NCI-H2196 treated with DMSO at 0.1 percent for 48 hours (cell line): ENCODE data around the gene TGFB3.

Source experiments
- DNase-seq: peaks from one replicate; lab custom pipeline; 2025; ENCODE audit not compliant: unreplicated experiment; lab: John Stamatoyannopoulos, UW

The TGFB3 gene

GRCh38 chr14:75987201-75987970 is 5.6 kb upstream of the TGFB3 start:
- no peak for DNase-seq

GRCh38 chr14:75986439-75986765 is 4.6 kb upstream of the TGFB3 start:
- no peak for DNase-seq

GRCh38 chr14:75985618-75986438 is 4.0 kb upstream of the TGFB3 start, which contains the start of gene IFT43:
IFT43 (plus strand) TSS chr14:75985763; CDS start chr14:75985787, 24 bp downstream.
- peak; percentile 23 for DNase-seq

- DNase-seq: peak; percentile 24
Measured at GRCh38 chr14:75984674-75985073, 2.9 kb upstream of the TGFB3 start.

GRCh38 chr14:75983019-75983358 is 1.2 kb upstream of the TGFB3 start:
- no peak for DNase-seq

DNA sequence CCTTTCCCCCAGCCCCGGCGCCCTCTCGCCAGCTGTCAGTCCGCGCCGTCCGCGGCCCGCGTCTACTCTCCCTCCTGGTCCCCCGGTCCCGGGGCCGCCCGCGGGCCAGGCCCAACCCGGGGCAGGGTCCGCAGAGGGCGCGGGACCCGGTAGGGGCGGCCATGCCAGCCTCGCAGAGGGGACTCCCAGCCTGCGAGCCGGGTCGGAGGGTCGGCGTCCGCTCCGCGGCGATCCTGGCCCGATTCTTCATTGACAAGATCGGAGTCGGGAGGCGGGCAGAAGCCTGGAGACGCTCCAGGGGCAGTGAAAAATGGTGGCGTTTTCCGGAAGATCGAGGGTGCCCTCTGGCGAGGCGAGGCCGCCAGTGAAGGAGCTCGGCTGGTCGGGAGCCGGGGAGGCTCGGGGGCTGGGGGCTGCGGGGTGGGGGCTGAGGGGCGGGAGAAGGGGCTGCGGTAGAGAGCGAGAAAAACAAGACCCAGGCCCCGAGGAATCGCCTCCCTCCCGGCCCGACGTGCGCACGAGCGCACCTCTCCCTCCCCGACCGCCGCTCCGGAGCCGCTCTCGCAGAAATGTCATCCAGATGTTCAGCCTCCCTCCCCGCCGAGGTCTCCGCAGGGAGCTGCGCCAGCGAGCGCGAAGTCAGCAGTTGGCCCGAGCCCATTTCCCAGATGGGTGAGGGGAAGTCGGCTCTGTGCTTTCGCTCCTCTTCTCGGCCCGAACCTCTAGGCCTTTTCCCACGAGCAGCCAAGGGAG is 647 bp upstream of the TGFB3 start:
- peak; percentile 68 for DNase-seq

DNA sequence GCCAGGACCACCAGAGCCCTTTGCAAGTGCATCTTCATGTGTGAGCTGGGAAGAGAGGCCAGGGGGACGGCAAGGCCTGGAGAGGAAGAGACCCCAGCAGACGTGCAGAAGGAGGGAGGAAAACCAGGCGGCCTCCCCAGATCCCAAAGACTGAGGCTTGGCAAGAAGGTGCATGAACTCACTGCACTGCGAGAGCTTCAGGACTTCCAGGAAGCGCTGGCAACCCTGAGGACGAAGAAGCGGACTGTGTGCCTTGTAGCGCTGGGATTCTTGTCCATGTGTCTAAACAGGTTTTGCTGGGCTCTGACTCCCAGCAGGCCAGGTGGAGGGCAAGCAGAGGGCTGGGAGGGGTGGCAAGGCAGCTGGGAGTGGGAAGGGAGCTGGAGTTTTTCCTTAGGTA is 939 bp downstream of the TGFB3 start:
- DNase-seq: no peak

DNA sequence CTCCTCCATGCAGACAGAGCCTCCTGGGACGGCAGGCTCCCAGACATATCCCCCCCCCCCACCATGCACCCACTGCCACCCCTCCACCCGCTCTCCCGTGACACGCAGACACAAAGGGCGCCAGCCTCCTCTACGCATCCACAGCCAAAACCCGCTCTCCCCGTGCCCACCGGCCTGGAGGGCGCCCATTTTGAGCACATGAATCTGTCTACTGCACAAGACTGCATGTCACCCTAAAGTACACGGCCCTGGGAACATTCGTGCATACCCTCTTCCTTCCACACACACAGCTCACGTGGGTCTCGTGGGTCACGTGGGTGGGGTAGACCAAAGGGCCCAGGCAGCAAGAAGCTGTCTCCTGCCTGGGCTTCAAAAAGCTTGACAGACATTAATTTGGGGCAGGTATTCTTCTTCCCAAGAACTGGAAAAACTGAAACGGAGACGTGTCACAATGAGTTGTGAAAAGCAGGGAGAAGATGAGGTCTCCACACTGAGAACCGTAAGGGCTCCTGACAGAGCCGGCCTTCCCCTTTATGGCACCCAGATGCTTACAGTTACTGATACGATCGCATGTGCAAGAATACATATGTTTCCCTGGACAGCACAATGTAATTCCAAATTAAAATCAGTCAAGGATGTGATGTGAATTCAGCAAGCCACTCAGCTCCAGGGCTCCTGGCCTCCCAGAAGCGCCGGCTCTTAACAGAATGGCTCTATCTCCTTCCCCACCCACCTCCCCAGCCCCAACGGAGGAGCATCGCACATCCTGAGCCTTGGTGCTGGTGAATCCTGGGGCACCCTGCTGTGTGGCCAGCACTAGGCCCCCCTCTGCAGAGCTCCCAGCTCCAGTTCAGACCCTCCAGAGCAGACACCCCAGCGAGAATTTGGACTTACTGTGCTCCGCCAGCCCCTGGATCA is 1.9 kb downstream of the TGFB3 start:
- DNase-seq: no peak

- DNase-seq: no peak
Measured at GRCh38 chr14:75979071-75979571, 2.7 kb downstream of the TGFB3 start.

DNA sequence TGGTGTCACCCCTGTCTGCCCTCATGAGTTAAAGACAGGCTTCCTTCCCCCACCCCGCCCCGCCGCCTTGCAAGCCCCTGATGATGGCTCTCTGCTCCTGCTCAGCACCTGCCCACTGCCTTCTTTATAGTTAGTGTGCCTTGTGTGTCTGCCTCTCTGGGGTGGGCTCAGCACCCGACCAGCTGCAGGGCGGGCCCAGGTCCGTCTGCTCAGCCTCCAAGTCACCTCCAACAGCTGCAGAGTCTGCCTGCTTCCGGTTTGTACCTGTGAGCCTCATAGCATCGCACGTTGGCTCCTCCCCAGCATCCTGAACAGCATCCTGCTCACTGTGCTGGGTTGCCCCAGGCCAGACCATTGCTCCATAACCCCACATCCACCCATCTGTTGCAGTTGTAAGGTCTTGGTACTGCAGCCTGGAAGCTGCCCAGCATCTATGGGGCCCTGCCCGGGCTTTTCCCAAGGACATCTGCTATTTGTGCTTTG is 3.5 kb downstream of the TGFB3 start:
- DNase-seq: no peak

DNA sequence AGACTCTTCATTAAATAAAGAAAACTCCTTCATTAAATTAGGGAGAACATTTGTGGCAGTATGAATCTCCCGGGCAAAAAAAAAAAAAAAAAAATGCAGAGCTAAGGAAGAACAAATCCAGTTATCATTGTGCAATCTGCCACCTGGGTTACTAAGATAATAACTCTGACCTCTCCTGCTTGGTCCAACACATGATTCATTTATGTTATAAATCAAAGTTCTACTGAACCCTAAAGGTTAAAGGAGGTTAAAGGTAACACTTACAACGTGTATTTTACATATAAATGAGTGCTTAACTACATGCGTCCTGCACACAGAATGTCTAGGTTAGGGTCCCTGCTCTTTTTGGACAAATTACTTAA is 4.2 kb downstream of the TGFB3 start:
- DNase-seq: no peak

DNA sequence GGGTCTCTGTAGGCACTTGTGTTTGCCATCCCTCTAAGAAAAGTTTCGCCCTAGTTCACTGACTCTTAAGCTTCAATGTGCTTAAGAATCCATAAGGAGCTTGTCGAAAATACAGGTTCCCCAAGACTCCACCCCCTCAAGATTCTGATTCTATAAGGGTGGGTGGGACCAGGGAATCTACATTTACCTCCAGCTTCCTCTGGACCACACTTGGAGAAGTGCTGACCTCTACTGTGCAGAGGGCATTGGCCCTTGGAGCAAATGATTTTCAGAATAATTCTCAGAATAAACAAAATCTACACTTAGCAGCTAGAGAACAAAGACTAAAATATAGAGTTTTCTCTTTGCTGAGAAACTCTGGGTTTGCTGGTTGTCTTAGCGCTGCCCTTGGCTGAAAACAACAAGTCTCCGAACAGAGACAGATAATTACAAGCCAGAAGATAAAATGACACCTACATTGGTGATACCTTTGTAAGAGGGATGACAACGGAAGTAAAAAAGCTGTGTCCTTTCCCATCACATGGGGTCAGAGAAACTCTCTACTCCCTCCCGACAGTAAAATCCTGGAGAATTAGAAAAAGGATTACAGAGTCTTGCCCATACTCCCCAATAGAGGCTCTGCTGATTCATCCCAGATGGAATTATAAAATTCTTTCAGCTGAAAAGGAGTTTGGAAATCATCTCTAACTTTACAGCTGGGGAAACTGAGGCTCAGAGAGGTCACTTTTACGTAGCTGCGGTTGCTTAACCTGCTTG is 4.8 kb downstream of the TGFB3 start:
- no peak for DNase-seq

DNA sequence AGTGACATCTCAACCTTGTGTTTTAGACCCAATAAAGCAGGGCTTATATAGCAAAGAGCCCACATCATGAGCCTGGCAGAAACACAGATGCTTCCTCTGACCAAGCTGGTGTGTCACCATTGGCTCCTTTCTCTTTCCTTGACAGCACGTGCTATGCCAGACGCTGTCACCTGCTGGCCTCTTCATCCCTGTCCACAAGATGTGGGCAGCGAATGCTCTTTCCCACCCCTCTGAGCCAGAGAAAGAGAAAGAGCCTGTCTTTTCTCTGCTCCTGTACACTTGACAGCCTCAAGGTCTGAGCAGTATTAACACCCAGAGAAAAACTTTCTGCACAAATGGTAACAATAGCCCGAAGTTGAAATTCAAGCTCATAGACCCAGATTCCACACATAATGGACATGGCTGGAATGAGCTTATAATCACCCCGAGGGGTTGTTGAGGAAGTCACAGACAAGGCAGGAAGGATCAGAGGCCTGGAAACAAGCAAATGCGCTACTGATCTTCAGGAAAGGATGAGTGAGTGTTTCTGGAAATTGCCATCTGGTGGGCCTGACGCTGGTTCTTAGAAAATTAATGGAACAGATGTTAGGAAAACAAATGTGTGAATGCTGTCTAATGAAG is 8.9 kb downstream of the TGFB3 start:
- DNase-seq: no peak

DNA sequence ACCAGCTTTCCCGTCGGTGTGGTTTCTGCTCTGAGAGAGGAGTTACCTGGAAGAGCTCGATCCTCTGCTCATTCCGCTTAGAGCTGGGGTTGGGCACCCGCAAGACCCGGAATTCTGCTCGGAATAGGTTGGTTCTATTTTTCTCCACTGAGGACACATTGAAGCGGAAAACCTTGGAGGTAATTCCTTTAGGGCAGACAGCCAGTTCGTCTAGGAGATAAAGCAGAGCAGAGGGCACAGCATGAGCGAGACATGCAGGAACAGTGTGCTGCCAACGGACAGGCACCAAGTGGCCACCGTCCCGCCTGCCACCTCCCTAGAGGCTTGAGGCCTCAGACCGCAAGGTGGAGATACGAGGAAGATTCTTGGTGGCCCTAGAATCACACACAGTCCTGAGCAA is 10.3 kb downstream of the TGFB3 start:
- DNase-seq: no peak

DNA sequence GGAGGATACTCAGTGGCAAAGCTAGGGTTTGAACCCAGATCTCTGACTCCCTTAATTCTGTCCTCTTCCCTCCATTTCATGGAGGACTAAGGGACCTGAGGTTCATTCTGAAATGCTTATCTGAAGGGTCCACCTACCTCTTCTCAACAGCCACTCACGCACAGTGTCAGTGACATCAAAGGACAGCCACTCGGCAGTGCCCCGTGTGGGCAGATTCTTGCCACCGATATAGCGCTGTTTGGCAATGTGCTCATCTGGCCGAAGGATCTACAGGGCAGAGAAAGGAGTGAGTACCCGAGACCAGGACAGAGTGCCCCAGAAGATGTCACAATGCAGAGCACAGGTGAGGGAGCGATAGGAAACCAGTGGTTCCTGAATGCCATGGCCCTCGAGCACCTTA is 10.8 kb downstream of the TGFB3 start:
- no peak for DNase-seq

DNA sequence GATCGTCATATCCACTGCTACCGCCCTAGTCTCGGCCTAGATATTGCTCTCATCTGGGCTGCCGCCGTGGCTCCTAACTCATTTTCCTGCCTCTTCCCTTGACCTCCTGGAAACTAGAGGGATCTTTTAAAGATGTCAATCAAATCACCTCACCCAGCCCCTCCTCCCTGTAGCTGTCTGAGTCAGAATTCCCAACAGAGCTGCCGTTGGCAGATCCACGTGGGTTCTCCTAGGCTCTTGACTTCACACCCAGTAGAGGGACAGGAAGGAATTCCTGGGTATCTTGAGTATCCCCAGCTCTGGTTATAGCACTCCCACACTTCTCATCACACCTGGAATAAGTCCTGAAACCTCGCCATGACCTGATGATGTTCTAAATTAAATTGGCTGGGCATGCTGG is 11.9 kb downstream of the TGFB3 start:
- DNase-seq: no peak

DNA sequence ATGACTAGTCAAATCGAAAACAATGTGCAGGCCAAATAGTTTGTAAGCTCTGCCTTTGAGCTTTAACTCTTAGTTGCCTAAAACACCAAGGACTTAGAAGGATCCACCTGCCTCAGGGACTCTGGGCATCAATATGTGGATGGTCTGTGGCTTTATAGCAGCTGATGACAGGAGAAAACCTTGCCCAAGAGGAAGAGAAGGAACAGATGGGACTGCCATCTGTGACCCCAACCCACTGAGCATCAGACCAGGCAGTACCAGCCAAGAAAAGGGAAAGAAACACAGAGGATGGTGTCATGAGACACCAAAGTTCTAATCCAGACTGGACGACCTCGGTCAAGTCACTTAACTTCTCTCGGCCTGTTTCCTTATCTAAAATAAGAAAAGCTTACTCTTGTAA is 12.7 kb downstream of the TGFB3 start:
- no peak for DNase-seq

DNA sequence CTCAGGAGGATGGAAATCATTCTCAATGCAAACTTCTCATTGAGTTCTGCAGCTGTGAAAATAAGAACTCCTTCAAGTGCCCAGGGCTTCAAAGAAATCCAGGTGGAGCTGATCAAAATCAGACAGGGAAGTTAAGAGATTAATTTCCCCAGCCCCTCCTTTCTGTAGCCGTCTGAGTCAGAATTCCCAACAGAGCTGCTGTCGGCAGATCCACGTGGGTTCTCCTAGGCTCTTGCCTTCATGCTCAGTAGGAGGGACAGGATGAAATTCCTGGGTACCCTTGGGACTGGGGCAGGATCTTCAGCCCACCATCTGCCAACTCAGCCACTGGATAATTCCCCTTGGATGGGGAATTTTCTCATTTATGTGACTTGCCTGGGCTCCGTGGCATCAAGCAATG is 13.3 kb downstream of the TGFB3 start:
- no peak for DNase-seq

- DNase-seq: no peak
Measured at GRCh38 chr14:75967866-75968265, 13.9 kb downstream of the TGFB3 start.
